H9 (cell line): ENCODE measurements around the gene NUMA1. TPM values are rescaled to one million over a fixed set of nuclear protein-coding genes. Genes with fewer than 3 reads are reported as not detected.

ENCODE experiments used
- DNase-seq: peaks from one replicate; pipeline ENCODE4 v3.0.0-alpha.2; 2017
- H2AFZ ChIP-seq: one replicate; pipeline ENCODE4 v1.6.1; 2013; ENCODE audit warnings: mild to moderate bottlenecking, low read length, control low read depth, moderate library complexity
- H2AK5ac ChIP-seq: 2 replicates; pipeline ENCODE4 v1.6.1; 2013; ENCODE audit warnings: low read length, control low read depth, mixed read lengths; ENCODE audit not compliant: insufficient read length
- H2BK120ac ChIP-seq: one replicate; pipeline ENCODE4 v1.6.1; 2013; ENCODE audit warnings: low read depth, mild to moderate bottlenecking, low read length, control low read depth, inconsistent platforms; ENCODE audit not compliant: poor library complexity, severe bottlenecking
- H2BK12ac ChIP-seq: 2 replicates; pipeline ENCODE4 v1.6.1; 2013; ENCODE audit warnings: low read length, control low read depth, mixed read lengths, low read depth; ENCODE audit not compliant: insufficient read length
- H2BK15ac ChIP-seq: 2 replicates; pipeline ENCODE4 v1.6.1; 2013; ENCODE audit warnings: low read depth, low read length, control low read depth
- H2BK20ac ChIP-seq: one replicate; pipeline ENCODE4 v1.6.1; 2013; ENCODE audit warnings: low read depth, mild to moderate bottlenecking, low read length, control low read depth, inconsistent platforms; ENCODE audit not compliant: poor library complexity, severe bottlenecking
- H2BK5ac ChIP-seq: 2 replicates; pipeline ENCODE4 v1.6.1; 2013; ENCODE audit warnings: low read length, control low read depth, mixed read lengths; ENCODE audit not compliant: insufficient read length
- H3K14ac ChIP-seq: 2 replicates; pipeline ENCODE4 v1.6.1; 2013; ENCODE audit warnings: low read length, control low read depth; ENCODE audit not compliant: insufficient read depth
- H3K18ac ChIP-seq: 2 replicates; pipeline ENCODE4 v1.6.1; 2013; ENCODE audit warnings: low read depth, mild to moderate bottlenecking, mixed read lengths, low read length, control low read depth; ENCODE audit not compliant: insufficient read length
- H3K23ac ChIP-seq: 2 replicates; pipeline ENCODE4 v1.6.1; 2013; ENCODE audit warnings: low read length, control low read depth, mixed read lengths, low read depth; ENCODE audit not compliant: insufficient read length
- H3K23me2 ChIP-seq: 2 replicates; pipeline ENCODE4 v1.6.1; 2013; ENCODE audit warnings: low read depth, mild to moderate bottlenecking, mixed read lengths, low read length, control low read depth; ENCODE audit not compliant: insufficient read length, poor library complexity, severe bottlenecking
- H3K27ac ChIP-seq: 2 replicates; pipeline ENCODE4 v1.5.1; 2013; ENCODE audit warnings: low read length, control low read depth, mixed read lengths, low read depth; ENCODE audit not compliant: insufficient read length
- H3K27me3 ChIP-seq: 2 replicates; pipeline ENCODE4 v1.6.1; 2013; ENCODE audit warnings: low read length, control low read depth, inconsistent platforms; ENCODE audit not compliant: insufficient read depth
- H3K4ac ChIP-seq: 2 replicates; pipeline ENCODE4 v1.6.1; 2013; ENCODE audit warnings: low read depth, mild to moderate bottlenecking, control low read depth, inconsistent platforms, low read length, moderate library complexity
- H3K4me1 ChIP-seq: 2 replicates; pipeline ENCODE4 v1.6.1; 2013; ENCODE audit warnings: low read length, control low read depth, inconsistent platforms; ENCODE audit not compliant: insufficient read depth
- H3K4me2 ChIP-seq: 2 replicates; pipeline ENCODE4 v1.6.1; 2013; ENCODE audit warnings: low read length, control low read depth, mixed read lengths; ENCODE audit not compliant: insufficient read length, insufficient read depth
- H3K56ac ChIP-seq: 2 replicates; pipeline ENCODE4 v1.6.1; 2013; ENCODE audit warnings: low read depth, mild to moderate bottlenecking, mixed read lengths, low read length, control low read depth; ENCODE audit not compliant: insufficient read length
- H3K79me1 ChIP-seq: 2 replicates; pipeline ENCODE4 v1.6.1; 2013; ENCODE audit warnings: low read depth, mild to moderate bottlenecking, moderate library complexity, low read length, control low read depth, inconsistent platforms; ENCODE audit not compliant: insufficient read depth, poor library complexity, severe bottlenecking
- H3K79me2 ChIP-seq: 2 replicates; pipeline ENCODE4 v1.6.1; 2013; ENCODE audit warnings: low read length, control low read depth, inconsistent platforms; ENCODE audit not compliant: insufficient read depth
- H3K9ac ChIP-seq: 2 replicates; pipeline ENCODE4 v1.6.1; 2013; ENCODE audit warnings: low read length, control low read depth, mixed read lengths; ENCODE audit not compliant: insufficient read length; ENCODE audit errors: extremely low read depth
- H3K9me3 ChIP-seq: one replicate; pipeline ENCODE4 v1.6.1; 2013; ENCODE audit warnings: low read depth, low read length, inconsistent platforms; ENCODE audit not compliant: control insufficient read depth
- H3T11ph ChIP-seq: one replicate; pipeline ENCODE4 v1.6.1; 2013; ENCODE audit warnings: mild to moderate bottlenecking, low read length, control low read depth, inconsistent platforms
- H4K20me1 ChIP-seq: one replicate; pipeline ENCODE4 v1.6.1; 2013; ENCODE audit not compliant: control insufficient read depth, insufficient read length, insufficient read depth
- H4K5ac ChIP-seq: 2 replicates; pipeline ENCODE4 v1.6.1; 2013; ENCODE audit warnings: low read depth, mild to moderate bottlenecking, mixed read lengths, low read length, control low read depth; ENCODE audit not compliant: insufficient read length
- H4K8ac ChIP-seq: replicated peaks from 2 replicates; pipeline ENCODE4 v1.6.1; 2013; ENCODE audit warnings: low read length, control low read depth, mixed read lengths, low read depth; ENCODE audit not compliant: insufficient read length
- H4K91ac ChIP-seq: 2 replicates; pipeline ENCODE4 v1.6.1; 2013; ENCODE audit warnings: low read depth, mild to moderate bottlenecking, moderate library complexity, mixed read lengths, low read length, control low read depth; ENCODE audit not compliant: insufficient read length
- H3K27ac Mint-ChIP-seq, 3 experiments: 2 replicates in 2 of 3; 3 replicates in 1 of 3; pipeline ENCODE4 v1.8.0; 2020 to 2021; ENCODE audit warnings: mixed read lengths in 3 of 3, mild to moderate bottlenecking in 1 of 3, moderate library complexity in 1 of 3
- H3K27me3 Mint-ChIP-seq: 2 replicates; pipeline ENCODE4 v1.8.0; 2021; ENCODE audit warnings: low read depth, mild to moderate bottlenecking, moderate library complexity, mixed read lengths
- H3K36me3 Mint-ChIP-seq, 3 experiments: 2 replicates in 2 of 3; 3 replicates in 1 of 3; pipeline ENCODE4 v1.8.0; 2020 to 2021; ENCODE audit warnings: low read depth in 3 of 3, mixed read lengths in 3 of 3; ENCODE audit not compliant: insufficient read depth in 1 of 3
- H3K4me1 Mint-ChIP-seq, 2 experiments: 2 replicates each; pipeline ENCODE4 v1.8.0; 2020; ENCODE audit warnings: mixed read lengths in 2 of 2
- H3K4me3 Mint-ChIP-seq, 2 experiments: 2 replicates in 1 of 2; 3 replicates in 1 of 2; pipeline ENCODE4 v1.8.0; 2020 to 2021; ENCODE audit warnings: mild to moderate bottlenecking in 2 of 2, mixed read lengths in 2 of 2, moderate library complexity in 1 of 2
- H3K9me3 Mint-ChIP-seq, 2 experiments: 2 replicates in 1 of 2; 3 replicates in 1 of 2; pipeline ENCODE4 v1.8.0; 2020; ENCODE audit warnings: mild to moderate bottlenecking in 2 of 2, mixed read lengths in 2 of 2, moderate library complexity in 1 of 2
- whole genome bisulfite sequencing: extraction: QIAGEN DNeasy Blood & Tissue Kit; methylation state at CpG from one replicate; pipeline ENCODE4 v1.1.7; 2013; ENCODE audit warnings: missing lambda C conversion rate, low lambda C conversion rate, mixed read lengths; ENCODE audit not compliant: insufficient read length; ENCODE audit errors: extremely low coverage; 5-methylcytosine and 5-hydroxymethylcytosine counted together
- total RNA-seq: library from RNA; stranded (reverse); gene quantifications from 2 replicates; pipeline ENCODE4 v1.2.1, GENCODE V29; 2021
- TF ChIP-seq, protein P1 (sequence below): fragments of 200-600 bp; sonication (generic); conservative IDR thresholded peaks from 3 replicates; pipeline ENCODE4 v1.8.0; 2021; ENCODE audit warnings: antibody characterized with exemption, mild to moderate bottlenecking

The NUMA1 gene
- total RNA-seq, 1 experiment from 2014 or later = 136 TPM

- Histone ChIP-seq H3K4me2 (no peak overlapping the region), H3K9ac (no peak overlapping the region)
These were observed 88.8 kb downstream of the NUMA1 start for GRCh38 chr11:71991494-71991893.

More at GRCh38 chr11:71991494-71991893, 88.8 kb downstream of the NUMA1 start:
- H3K27me3 Mint-ChIP-seq = no peaks in the 10 kb centered on the region
- H3K36me3 Mint-ChIP-seq = peaks cover 0 to 17% (median 5%) of the 10 kb centered on the region in 3 experiments; a peak in 6 of 7 replicates
- H3K27ac Mint-ChIP-seq = no peak overlapping the region
- WGBS = no CpG with 5 or more reads among the region's 3 CpGs
- Histone ChIP-seq H4K20me1 (no peaks in the 10 kb centered on the region), H2AFZ (no peak overlapping the region), H3K27me3 (no peaks in the 10 kb centered on the region), H3K23ac (no peak overlapping the region), H4K91ac (no peak overlapping the region), H2BK15ac (no peak overlapping the region), H2BK20ac (no peak overlapping the region), H3K18ac (no peak overlapping the region), H2BK120ac (no peak overlapping the region), H3K27ac (no peak overlapping the region), H4K5ac (no peak overlapping the region), H3K56ac (no peak overlapping the region), H3K4ac (no peak overlapping the region), H3K23me2 (no peaks in the 10 kb centered on the region), H2AK5ac (no peak overlapping the region), H3T11ph (no peak overlapping the region), H3K79me2 (no peaks in the 10 kb centered on the region), H3K9me3 (no peaks in the 10 kb centered on the region), H2BK5ac (no peak overlapping the region), H3K4me1 (no peaks in the 10 kb centered on the region), H3K14ac (no peak overlapping the region), H3K79me1 (no peaks in the 10 kb centered on the region), H4K8ac (no peak overlapping the region), H2BK12ac (no peak overlapping the region)
- H3K4me1 Mint-ChIP-seq = no peaks in the 10 kb centered on the region
- H3K4me3 Mint-ChIP-seq = no peak overlapping the region
- no peaks in the 10 kb centered on the region for H3K9me3 Mint-ChIP-seq
- TF ChIP-seq, protein P1, sequence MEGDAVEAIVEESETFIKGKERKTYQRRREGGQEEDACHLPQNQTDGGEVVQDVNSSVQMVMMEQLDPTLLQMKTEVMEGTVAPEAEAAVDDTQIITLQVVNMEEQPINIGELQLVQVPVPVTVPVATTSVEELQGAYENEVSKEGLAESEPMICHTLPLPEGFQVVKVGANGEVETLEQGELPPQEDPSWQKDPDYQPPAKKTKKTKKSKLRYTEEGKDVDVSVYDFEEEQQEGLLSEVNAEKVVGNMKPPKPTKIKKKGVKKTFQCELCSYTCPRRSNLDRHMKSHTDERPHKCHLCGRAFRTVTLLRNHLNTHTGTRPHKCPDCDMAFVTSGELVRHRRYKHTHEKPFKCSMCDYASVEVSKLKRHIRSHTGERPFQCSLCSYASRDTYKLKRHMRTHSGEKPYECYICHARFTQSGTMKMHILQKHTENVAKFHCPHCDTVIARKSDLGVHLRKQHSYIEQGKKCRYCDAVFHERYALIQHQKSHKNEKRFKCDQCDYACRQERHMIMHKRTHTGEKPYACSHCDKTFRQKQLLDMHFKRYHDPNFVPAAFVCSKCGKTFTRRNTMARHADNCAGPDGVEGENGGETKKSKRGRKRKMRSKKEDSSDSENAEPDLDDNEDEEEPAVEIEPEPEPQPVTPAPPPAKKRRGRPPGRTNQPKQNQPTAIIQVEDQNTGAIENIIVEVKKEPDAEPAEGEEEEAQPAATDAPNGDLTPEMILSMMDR = no peak
- DNase-seq = no peak
